T47D (cell line): ENCODE data around the gene LRRC37B.

Experiments
- DNase-seq, 2 experiments: peaks; one replicate each; pipeline versions ENCODE4 v3.0.0 to v3.0.0-alpha.2; 2011 to 2012; ENCODE audit warnings: low read depth in 1 of 2, low spot score in 1 of 2
- JUND ChIP-seq: IDR thresholded peaks from 2 replicates; pipeline ENCODE4 v1.6.1; 2012; ENCODE audit warnings: low read depth
- in situ Hi-C: cut with HindIII; loops from 2 replicates; pipeline ENCODE4 v1.10.0; 2016; ENCODE audit warnings: low sequenced_read_pairs, low pct_unique_long_range_greater_than_20kb

LRRC37B gene

GRCh38 chr17:32100971-32101631 lies 93.9 kb downstream of the LRRC37B start:
- in situ Hi-C loops = no loop called here
- TF ChIP-seq JUND = no peak
- no peak for DNase-seq

- in situ Hi-C loops = no loop called here
- DNase-seq = no peak
- no peak for TF ChIP-seq JUND
These were observed 95.0 kb downstream of the LRRC37B start for GRCh38 chr17:32102172-32102571.

GRCh38 chr17:32102646-32103186 lies 95.5 kb downstream of the LRRC37B start:
- in situ Hi-C loops = no loop called here
- DNase-seq = no peak
- no peak for TF ChIP-seq JUND
